ENCODE results near the gene ARPIN. TPM values are rescaled to one million over a fixed set of nuclear protein-coding genes. Genes with fewer than 3 reads are reported as not detected.

Gene ARPIN
- total and polyA plus RNA-seq, 5 donors: 10.1 to 16.0 (median 12.9) TPM

Small RNA genes lying within 50 kb of the gene (microRNA-seq; reads per million reads assigned to microRNA genes)
- gene MIR5009: 0 to 0.54 reads per million in 2 donors
- gene MIR5094: 0 reads per million in 2 donors

Other genes starting within 250 kb of the ARPIN start
- 10 to 100 TPM in 1 of 4 donors, 1 to 10 TPM in 2, under 1 TPM in 1; 0.68 to 24.6 (median 1.7) TPM for gene PLIN1, start 233.6 kb downstream of the ARPIN start, total RNA-seq
- gene PLIN1, start 233.6 kb downstream of the ARPIN start, polyA plus RNA-seq: 38.8 TPM
- gene PEX11A, start 222.2 kb downstream of the ARPIN start, total RNA-seq: 10 to 100 TPM in 1 of 4 donors, 1 to 10 TPM in 3; 8.8 to 10.3 (median 9.3) TPM
- gene PEX11A, start 222.2 kb downstream of the ARPIN start, polyA plus RNA-seq: 8.8 TPM
- not detected for gene WDR93, start 222.1 kb downstream of the ARPIN start, total RNA-seq
- gene WDR93, start 222.1 kb downstream of the ARPIN start, polyA plus RNA-seq: 0.05 TPM
- gene MESP1, start 161.7 kb downstream of the ARPIN start, total RNA-seq: 1 to 10 TPM; 3.4 to 8.3 (median 7.7) TPM
- 5.7 TPM for gene MESP1, start 161.7 kb downstream of the ARPIN start, polyA plus RNA-seq
- under 1 TPM in 3 of 4 donors, not detected in 1; 0.29 to 0.34 (median 0.29) TPM for gene MESP2, start 136.6 kb downstream of the ARPIN start, total RNA-seq
- 0.61 TPM for gene MESP2, start 136.6 kb downstream of the ARPIN start, polyA plus RNA-seq
- 10 to 100 TPM in 3 of 4 donors, 1 to 10 TPM in 1; 8.9 to 16.3 (median 12.1) TPM for gene ANPEP, start 98.1 kb downstream of the ARPIN start, total RNA-seq
- gene ANPEP, start 98.1 kb downstream of the ARPIN start, polyA plus RNA-seq: 8.8 TPM
- 10 to 100 TPM; 38.5 to 42.6 (median 40.4) TPM for gene AP3S2, start 19.0 kb downstream of the ARPIN start, total RNA-seq
- gene AP3S2, start 19.0 kb downstream of the ARPIN start, polyA plus RNA-seq: 28.8 TPM
- 10 to 100 TPM in 1 of 4 donors, 1 to 10 TPM in 3; 6.0 to 10.2 (median 8.1) TPM for gene ZNF710, start 88.4 kb upstream of the ARPIN start, total RNA-seq
- 3.4 TPM for gene ZNF710, start 88.4 kb upstream of the ARPIN start, polyA plus RNA-seq
- gene IDH2, start 189.5 kb upstream of the ARPIN start, total RNA-seq: 100 to 1,000 TPM; 203 to 246 (median 221) TPM
- 275 TPM for gene IDH2, start 189.5 kb upstream of the ARPIN start, polyA plus RNA-seq